Measurements from ENCODE around the gene THOC5.

DNA sequence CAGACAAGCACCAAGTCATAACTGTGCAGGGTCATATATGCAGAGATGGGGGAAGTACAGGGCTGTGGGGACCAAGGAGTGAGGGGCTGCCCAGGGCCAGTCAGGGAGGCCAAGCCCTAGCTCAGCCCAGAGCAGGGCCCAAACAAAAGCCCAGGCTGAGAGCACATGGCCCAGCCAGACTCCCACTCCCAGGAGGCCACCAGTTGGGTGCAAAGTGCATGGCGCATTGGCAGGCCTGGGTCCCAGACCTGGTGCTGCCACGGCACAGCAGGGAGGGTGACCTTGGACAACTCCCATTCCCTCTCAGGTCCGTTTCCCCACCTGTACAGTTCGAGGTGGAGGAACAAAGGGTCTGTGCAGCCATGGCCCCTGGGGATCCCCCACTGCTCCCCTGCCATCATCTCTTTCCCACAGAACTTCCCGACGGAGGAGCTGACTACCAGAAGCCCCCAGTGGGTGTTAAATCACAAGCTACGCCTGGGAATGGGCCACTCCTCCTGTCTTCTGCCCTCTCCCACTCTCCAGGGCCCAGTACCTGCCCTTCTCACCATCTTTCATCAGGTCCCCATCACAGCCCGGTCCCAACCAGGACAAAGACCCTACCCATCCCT is 26.7 kb upstream of the THOC5 start:
- TF ChIP-seq, protein P1, sequence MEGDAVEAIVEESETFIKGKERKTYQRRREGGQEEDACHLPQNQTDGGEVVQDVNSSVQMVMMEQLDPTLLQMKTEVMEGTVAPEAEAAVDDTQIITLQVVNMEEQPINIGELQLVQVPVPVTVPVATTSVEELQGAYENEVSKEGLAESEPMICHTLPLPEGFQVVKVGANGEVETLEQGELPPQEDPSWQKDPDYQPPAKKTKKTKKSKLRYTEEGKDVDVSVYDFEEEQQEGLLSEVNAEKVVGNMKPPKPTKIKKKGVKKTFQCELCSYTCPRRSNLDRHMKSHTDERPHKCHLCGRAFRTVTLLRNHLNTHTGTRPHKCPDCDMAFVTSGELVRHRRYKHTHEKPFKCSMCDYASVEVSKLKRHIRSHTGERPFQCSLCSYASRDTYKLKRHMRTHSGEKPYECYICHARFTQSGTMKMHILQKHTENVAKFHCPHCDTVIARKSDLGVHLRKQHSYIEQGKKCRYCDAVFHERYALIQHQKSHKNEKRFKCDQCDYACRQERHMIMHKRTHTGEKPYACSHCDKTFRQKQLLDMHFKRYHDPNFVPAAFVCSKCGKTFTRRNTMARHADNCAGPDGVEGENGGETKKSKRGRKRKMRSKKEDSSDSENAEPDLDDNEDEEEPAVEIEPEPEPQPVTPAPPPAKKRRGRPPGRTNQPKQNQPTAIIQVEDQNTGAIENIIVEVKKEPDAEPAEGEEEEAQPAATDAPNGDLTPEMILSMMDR (IDR thresholded peaks at IDR 0.05) = no peak
- no peak for TF ChIP-seq POLR2A (IDR thresholded peaks at IDR 0.05)
